HEK293 (cell line): ENCODE results near the gene PTH1R.

Experiments
- CTCF ChIA-PET: fragments of 350-600 bp; formaldehyde crosslinking; extraction: SDS; loops from one replicate; lab custom pipeline; 2021; ENCODE audit warnings: antibody characterized with exemption; lab: Yijun Ruan, JAX
- POLR2A ChIA-PET: fragments of 300-600 bp; formaldehyde crosslinking; extraction: SDS; loops from one replicate; lab custom pipeline; 2020; ENCODE audit warnings: antibody characterized with exemption, inconsistent platforms; lab: Yijun Ruan, JAX
- H3K27ac ChIP-seq: fragments of 200-500 bp; sonication (Bioruptor generic); 2 replicates; pipeline ENCODE4 v1.5.1; 2014; ENCODE audit warnings: low read depth, low read length, control low read depth, inconsistent platforms; ENCODE audit errors: extremely low read depth
- H3K36me3 ChIP-seq, 2 experiments: fragments of 200-500 bp in 1 of 2; sonication (Bioruptor generic) in 1 of 2; 1 replicate in 1 of 2; 2 replicates in 1 of 2; pipeline ENCODE4 v1.5.1; 2014 to 2017; ENCODE audit warnings: inconsistent platforms in 2 of 2, low read length in 2 of 2; ENCODE audit not compliant: control insufficient read depth in 2 of 2, insufficient read depth in 1 of 2
- H3K4me1 ChIP-seq: fragments of 200-500 bp; sonication (Bioruptor generic); 2 replicates; pipeline ENCODE4 v1.5.1; 2014; ENCODE audit warnings: mild to moderate bottlenecking, low read length, inconsistent platforms; ENCODE audit not compliant: control insufficient read depth, insufficient read depth
- H3K4me3 ChIP-seq: 2 replicates; pipeline ENCODE4 v1.5.1; 2011; ENCODE audit warnings: low read depth, mild to moderate bottlenecking, control low read depth, low read length, moderate library complexity
- H3K9me3 ChIP-seq: fragments of 200-500 bp; sonication (Bioruptor generic); 2 replicates; pipeline ENCODE4 v1.5.1; 2014; ENCODE audit warnings: low read depth, low read length, inconsistent platforms; ENCODE audit not compliant: control insufficient read depth, insufficient read depth
- HOXA7 ChIP-seq: sonication (generic); formaldehyde crosslinking; IDR thresholded peaks from 2 replicates; pipeline ENCODE4 v1.8.1; 2022; ENCODE audit warnings: missing genetic modification reagents, borderline replicate concordance
- MYNN ChIP-seq: fragments of 450-650 bp; formaldehyde crosslinking; IDR thresholded peaks from 2 replicates; pipeline ENCODE4 v1.5.1; 2016; ENCODE audit warnings: missing biosample characterization, missing genetic modification characterization, borderline replicate concordance
- SCRT1 ChIP-seq: fragments of 450-650 bp; formaldehyde crosslinking; IDR thresholded peaks from 2 replicates; pipeline ENCODE4 v1.5.1; 2016; ENCODE audit warnings: missing biosample characterization, missing genetic modification characterization, borderline replicate concordance
- SCRT2 ChIP-seq: fragments of 450-650 bp; formaldehyde crosslinking; IDR thresholded peaks from 2 replicates; pipeline ENCODE4 v1.5.1; 2016; ENCODE audit warnings: missing biosample characterization, missing genetic modification characterization
- TSHZ1 ChIP-seq: fragments of 450-650 bp; formaldehyde crosslinking; IDR thresholded peaks from 2 replicates; pipeline ENCODE4 v1.5.1; 2016; ENCODE audit warnings: missing biosample characterization, missing genetic modification characterization, borderline replicate concordance
- ZBTB26 ChIP-seq: fragments of 450-650 bp; formaldehyde crosslinking; optimal IDR thresholded peaks from 2 replicates; pipeline ENCODE3; 2016; ENCODE audit warnings: missing biosample characterization, mild to moderate bottlenecking, missing genetic modification characterization
- ZIC2 ChIP-seq: fragments of 450-650 bp; formaldehyde crosslinking; IDR thresholded peaks from 2 replicates; pipeline ENCODE4 v1.5.1; 2016; ENCODE audit warnings: missing biosample characterization, missing genetic modification characterization
- ZNF146 ChIP-seq: fragments of 450-650 bp; formaldehyde crosslinking; IDR thresholded peaks from 2 replicates; pipeline ENCODE4 v1.5.1; 2016; ENCODE audit warnings: missing biosample characterization, missing genetic modification characterization
- ZNF18 ChIP-seq: fragments of 450-650 bp; formaldehyde crosslinking; IDR thresholded peaks from 2 replicates; pipeline ENCODE4 v1.5.1; 2016; ENCODE audit warnings: missing biosample characterization, missing genetic modification characterization
- ZNF266 ChIP-seq: fragments of 450-650 bp; formaldehyde crosslinking; IDR thresholded peaks from 2 replicates; pipeline ENCODE4 v1.5.1; 2016; ENCODE audit warnings: missing biosample characterization, missing genetic modification characterization, low read depth
- ZNF341 ChIP-seq: fragments of 450-650 bp; formaldehyde crosslinking; IDR thresholded peaks from 2 replicates; pipeline ENCODE4; 2016; ENCODE audit warnings: low read depth, missing biosample characterization, missing genetic modification characterization
- ZNF350 ChIP-seq: fragments of 450-650 bp; formaldehyde crosslinking; IDR thresholded peaks from 2 replicates; pipeline ENCODE4 v1.5.0; 2017; ENCODE audit warnings: missing biosample characterization, mild to moderate bottlenecking, missing genetic modification characterization
- ZNF510 ChIP-seq: fragments of 450-650 bp; formaldehyde crosslinking; IDR thresholded peaks from 2 replicates; pipeline ENCODE4 v1.5.1; 2018; ENCODE audit warnings: mild to moderate bottlenecking, missing genetic modification characterization, missing biosample characterization; ENCODE audit not compliant: insufficient replicate concordance
- ZNF600 ChIP-seq: fragments of 450-650 bp; formaldehyde crosslinking; IDR thresholded peaks from 2 replicates; pipeline ENCODE4 v1.5.1; 2016; ENCODE audit warnings: missing biosample characterization, missing genetic modification characterization
- ZNF624 ChIP-seq: fragments of 450-650 bp; formaldehyde crosslinking; IDR thresholded peaks from 2 replicates; pipeline ENCODE4 v1.5.1; 2017; ENCODE audit warnings: missing biosample characterization, missing genetic modification characterization
- ZNF692 ChIP-seq: fragments of 450-650 bp; formaldehyde crosslinking; IDR thresholded peaks from 2 replicates; pipeline ENCODE4 v1.5.1; 2016; ENCODE audit warnings: missing biosample characterization, missing genetic modification characterization
- TF ChIP-seq, protein P1 (sequence below): fragments of 450-650 bp; formaldehyde crosslinking; IDR thresholded peaks from 2 replicates; pipeline ENCODE4 v1.5.1; 2016; ENCODE audit warnings: missing biosample characterization, missing genetic modification characterization
- TF ChIP-seq, protein P2 (sequence below): fragments of 450-650 bp; formaldehyde crosslinking; IDR thresholded peaks from 2 replicates; pipeline ENCODE4 v1.5.1; 2017; ENCODE audit warnings: missing biosample characterization, missing genetic modification characterization

Gene PTH1R

DNA sequence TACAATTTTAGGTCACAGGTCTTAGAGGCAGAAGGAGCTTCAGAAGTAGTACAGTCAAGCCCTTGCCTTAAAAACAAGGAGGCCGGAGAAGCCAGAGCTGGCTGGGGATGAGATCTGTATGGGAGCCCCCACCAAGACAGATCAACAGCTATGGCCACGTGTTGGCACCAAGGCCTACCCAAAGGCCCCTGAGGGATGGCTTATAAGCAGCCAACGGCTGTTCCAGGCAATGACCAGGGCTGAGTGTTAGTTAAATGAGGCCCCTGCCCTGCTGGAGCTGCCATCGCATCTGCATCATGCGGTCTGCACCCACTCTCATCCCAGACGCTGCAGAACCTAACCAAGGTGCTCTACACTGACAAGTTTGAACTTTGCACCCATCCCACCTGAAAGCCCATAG, 55.7 kb downstream of the PTH1R start:
- ChIA-PET POLR2A (no interaction called here), CTCF (interaction anchor here (0.6 to 1.9 kb wide), 4 partner anchors 9 to 657 kb away, joined by 3 to 6 read pairs (median 4); no protein-coding TSS in a partner anchor)
- Histone ChIP-seq H3K9me3 (no peaks in the 10 kb centered on the region), H3K4me3 (no peak overlapping the region), H3K36me3 (peaks cover 0 to 55% of the 10 kb centered on the region in 2 experiments; a peak in 1 of 3 replicates), H3K27ac (no peak overlapping the region), H3K4me1 (peaks cover 11% of the 10 kb centered on the region)
- TF ChIP-seq ZNF341 (tag by site-specific recombination) (peak; percentile 55; the same call in 1 of the 2 replicates), HOXA7 (no peak)

- peak; percentile 88 for TF ChIP-seq ZNF18 (tag by site-specific recombination)
- no peak for TF ChIP-seq ZNF624 (tag by site-specific recombination)
- no peak overlapping the region for H3K4me3 ChIP-seq
- POLR2A ChIA-PET: no interaction called here
- CTCF ChIA-PET: interaction anchor here (0.6 to 1.9 kb wide), 5 partner anchors 10 to 83 kb away, joined by 3 to 6 read pairs (median 4); no protein-coding TSS in a partner anchor
- H3K36me3 ChIP-seq: peaks cover 3 to 53% of the 10 kb centered on the region in 2 experiments; a peak in 2 of 3 replicates
- H3K27ac ChIP-seq: no peak overlapping the region
- no peaks in the 10 kb centered on the region for H3K9me3 ChIP-seq
- peaks cover 11% of the 10 kb centered on the region for H3K4me1 ChIP-seq
These were observed 56.6 kb downstream of the PTH1R start for GRCh38 chr3:46934072-46934471.

GRCh38 chr3:46934498-46935167, 57.1 kb downstream of the PTH1R start:
- H3K4me1 ChIP-seq: peaks cover 11% of the 10 kb centered on the region
- H3K4me3 ChIP-seq: no peak overlapping the region
- no peak overlapping the region for H3K27ac ChIP-seq
- H3K9me3 ChIP-seq: no peaks in the 10 kb centered on the region
- CTCF ChIA-PET: interaction anchor here (0.6 to 1.9 kb wide), 9 partner anchors 11 to 465 kb away, joined by 3 to 8 read pairs (median 4); no protein-coding TSS in a partner anchor
- POLR2A ChIA-PET: interaction anchor here (0.7 to 1.2 kb wide), 2 partner anchors 42 to 45 kb away, joined by 5 to 6 read pairs; partner anchors contain the start of genes CCDC12 and NBEAL2
- peaks cover 3 to 55% of the 10 kb centered on the region in 2 experiments; a peak in 2 of 3 replicates for H3K36me3 ChIP-seq
- TF ChIP-seq ZBTB26 (tag by site-specific recombination) (no peak), MYNN (tag by site-specific recombination) (no peak), SCRT2 (tag by site-specific recombination) (no peak), ZNF600 (tag by site-specific recombination) (no peak), SCRT1 (tag by site-specific recombination) (no peak), ZNF146 (tag by site-specific recombination) (no peak), TSHZ1 (tag by site-specific recombination) (no peak), ZNF692 (tag by site-specific recombination) (peak; percentile 97), ZNF266 (tag by site-specific recombination) (no peak), ZNF350 (tag by site-specific recombination) (no peak), ZIC2 (tag by site-specific recombination) (peak; percentile 13; the same call in 1 of the 2 replicates), ZNF510 (tag by site-specific recombination) (no peak)
- TF ChIP-seq, protein P1, sequence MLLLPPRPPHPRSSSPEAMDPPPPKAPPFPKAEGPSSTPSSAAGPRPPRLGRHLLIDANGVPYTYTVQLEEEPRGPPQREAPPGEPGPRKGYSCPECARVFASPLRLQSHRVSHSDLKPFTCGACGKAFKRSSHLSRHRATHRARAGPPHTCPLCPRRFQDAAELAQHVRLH (tag by site-specific recombination): no peak
- TF ChIP-seq, protein P2, sequence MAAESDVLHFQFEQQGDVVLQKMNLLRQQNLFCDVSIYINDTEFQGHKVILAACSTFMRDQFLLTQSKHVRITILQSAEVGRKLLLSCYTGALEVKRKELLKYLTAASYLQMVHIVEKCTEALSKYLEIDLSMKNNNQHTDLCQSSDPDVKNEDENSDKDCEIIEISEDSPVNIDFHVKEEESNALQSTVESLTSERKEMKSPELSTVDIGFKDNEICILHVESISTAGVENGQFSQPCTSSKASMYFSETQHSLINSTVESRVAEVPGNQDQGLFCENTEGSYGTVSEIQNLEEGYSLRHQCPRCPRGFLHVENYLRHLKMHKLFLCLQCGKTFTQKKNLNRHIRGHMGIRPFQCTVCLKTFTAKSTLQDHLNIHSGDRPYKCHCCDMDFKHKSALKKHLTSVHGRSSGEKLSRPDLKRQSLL (tag by site-specific recombination): no peak
